Chondrocyte (in vitro differentiated cells): ENCODE results near the gene HLA-DQA1. TPM values are rescaled to one million over a fixed set of nuclear protein-coding genes. Genes with fewer than 3 reads are reported as not detected.

ENCODE experiments used
- DNase-seq: peaks from one replicate; pipeline ENCODE4 v3.0.0; 2021; ENCODE audit warnings: mixed read lengths, low spot score
- H3K27ac Mint-ChIP-seq: one replicate; pipeline ENCODE4 v1.8.0; 2021; ENCODE audit warnings: mild to moderate bottlenecking, moderate library complexity, mixed read lengths; ENCODE audit not compliant: unreplicated experiment
- H3K27me3 Mint-ChIP-seq: 2 replicates; pipeline ENCODE4 v1.8.0; 2021; ENCODE audit warnings: low read depth, mixed read lengths
- H3K36me3 Mint-ChIP-seq: 2 replicates; pipeline ENCODE4 v1.8.0; 2021; ENCODE audit warnings: low read depth, mixed read lengths
- H3K4me1 Mint-ChIP-seq: 2 replicates; pipeline ENCODE4 v1.8.0; 2021; ENCODE audit warnings: low read depth, mild to moderate bottlenecking, mixed read lengths
- H3K4me3 Mint-ChIP-seq: one replicate; pipeline ENCODE4 v1.8.0; 2021; ENCODE audit warnings: mild to moderate bottlenecking, moderate library complexity, mixed read lengths; ENCODE audit not compliant: unreplicated experiment
- H3K9me3 Mint-ChIP-seq: 2 replicates; pipeline ENCODE4 v1.8.0; 2021; ENCODE audit warnings: low read depth, mixed read lengths
- total RNA-seq: library from RNA; stranded (reverse); gene quantifications from 3 replicates; pipeline ENCODE4 v1.2.1, GENCODE V29; 2021
- TF ChIP-seq, protein P1 (sequence below): fragments of 200-600 bp; sonication (generic); IDR thresholded peaks from 2 replicates; pipeline ENCODE4 v1.5.0; 2021; ENCODE audit warnings: antibody characterized with exemption, mild to moderate bottlenecking, moderate library complexity

Gene HLA-DQA1
- total RNA-seq, 1 donor from 2014 or later = not detected

DNA sequence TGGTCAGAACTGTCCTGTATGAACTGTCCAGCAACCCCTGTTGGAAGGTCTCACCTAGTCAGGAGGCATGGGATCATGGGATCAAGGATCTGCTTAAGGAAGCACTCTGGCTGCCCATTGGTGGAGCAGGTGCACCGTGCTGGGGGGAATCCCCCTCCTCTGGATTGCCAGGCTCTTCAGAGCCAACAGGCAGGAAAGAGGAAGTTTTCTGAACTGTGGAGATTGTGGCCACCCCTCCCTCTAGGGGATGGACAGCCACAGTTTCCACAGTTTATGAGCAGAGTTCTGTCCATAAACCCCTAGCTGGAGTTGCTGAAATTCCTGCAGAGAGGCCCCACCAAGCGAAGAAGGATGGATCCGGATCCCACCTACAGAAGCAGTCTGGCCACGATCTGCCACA, 42.3 kb downstream of the HLA-DQA1 start:
- H3K36me3 Mint-ChIP-seq = no peaks in the 10 kb centered on the region

DNA sequence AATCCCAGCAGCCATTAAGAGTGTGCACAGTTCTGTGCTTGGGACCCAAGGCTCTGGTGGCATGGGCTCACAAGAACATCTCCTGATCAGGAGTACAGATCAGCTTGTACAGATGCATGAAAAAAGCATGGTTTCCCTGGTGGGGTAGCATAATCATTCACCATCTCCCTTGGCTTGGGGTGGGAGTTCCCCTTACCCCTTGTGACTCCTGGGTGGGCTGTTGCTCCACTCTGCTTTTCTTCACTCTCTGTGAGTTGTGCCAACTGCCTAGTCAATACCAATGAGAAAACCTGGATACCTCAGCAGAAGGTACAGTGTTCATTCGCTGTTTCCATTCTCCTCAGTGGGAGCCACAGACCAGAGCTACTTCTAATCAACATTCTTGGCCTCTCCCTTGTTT, 42.8 kb downstream of the HLA-DQA1 start:
- Mint-ChIP-seq H3K36me3 (no peaks in the 10 kb centered on the region), H3K9me3 (peaks cover 26% of the 10 kb centered on the region), H3K4me1 (no peaks in the 10 kb centered on the region), H3K27me3 (peaks cover 12% of the 10 kb centered on the region), H3K27ac (no peak overlapping the region), H3K4me3 (no peak overlapping the region)
- TF ChIP-seq, protein P1, sequence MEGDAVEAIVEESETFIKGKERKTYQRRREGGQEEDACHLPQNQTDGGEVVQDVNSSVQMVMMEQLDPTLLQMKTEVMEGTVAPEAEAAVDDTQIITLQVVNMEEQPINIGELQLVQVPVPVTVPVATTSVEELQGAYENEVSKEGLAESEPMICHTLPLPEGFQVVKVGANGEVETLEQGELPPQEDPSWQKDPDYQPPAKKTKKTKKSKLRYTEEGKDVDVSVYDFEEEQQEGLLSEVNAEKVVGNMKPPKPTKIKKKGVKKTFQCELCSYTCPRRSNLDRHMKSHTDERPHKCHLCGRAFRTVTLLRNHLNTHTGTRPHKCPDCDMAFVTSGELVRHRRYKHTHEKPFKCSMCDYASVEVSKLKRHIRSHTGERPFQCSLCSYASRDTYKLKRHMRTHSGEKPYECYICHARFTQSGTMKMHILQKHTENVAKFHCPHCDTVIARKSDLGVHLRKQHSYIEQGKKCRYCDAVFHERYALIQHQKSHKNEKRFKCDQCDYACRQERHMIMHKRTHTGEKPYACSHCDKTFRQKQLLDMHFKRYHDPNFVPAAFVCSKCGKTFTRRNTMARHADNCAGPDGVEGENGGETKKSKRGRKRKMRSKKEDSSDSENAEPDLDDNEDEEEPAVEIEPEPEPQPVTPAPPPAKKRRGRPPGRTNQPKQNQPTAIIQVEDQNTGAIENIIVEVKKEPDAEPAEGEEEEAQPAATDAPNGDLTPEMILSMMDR = no peak
- DNase-seq = no peak

More for the DNA sequence above, 42.3 kb downstream of the HLA-DQA1 start:
- DNase-seq = no peak
- Mint-ChIP-seq H3K9me3 (peaks cover 26% of the 10 kb centered on the region), H3K27me3 (peaks cover 12% of the 10 kb centered on the region), H3K4me3 (no peak overlapping the region), H3K27ac (no peak overlapping the region), H3K4me1 (no peaks in the 10 kb centered on the region)
- TF ChIP-seq, protein P1 = no peak

DNA sequence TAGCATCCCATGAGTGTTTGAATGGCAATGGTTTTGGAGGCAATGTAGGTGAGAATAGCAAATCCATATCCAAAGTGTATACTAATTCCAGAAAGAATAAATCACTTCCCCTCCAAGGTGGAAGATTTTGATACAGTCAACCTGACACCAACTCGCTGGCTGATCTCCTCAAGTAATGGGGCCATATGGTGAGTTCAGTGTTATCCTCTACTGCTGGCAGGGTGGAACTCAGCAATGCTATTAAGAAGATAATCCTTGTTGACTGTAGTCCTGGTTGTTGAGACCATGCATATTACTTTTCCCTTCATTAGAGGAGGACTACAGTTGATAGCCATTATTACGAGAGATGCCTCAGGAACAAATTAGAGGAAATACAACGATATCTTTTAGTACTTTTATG, 47.0 kb downstream of the HLA-DQA1 start:
- no peaks in the 10 kb centered on the region for H3K36me3 Mint-ChIP-seq
- no peak overlapping the region for H3K27ac Mint-ChIP-seq
- H3K4me1 Mint-ChIP-seq = no peaks in the 10 kb centered on the region
- TF ChIP-seq, protein P1 = no peak
- no peak for DNase-seq
- peaks cover 15% of the 10 kb centered on the region for H3K27me3 Mint-ChIP-seq
- H3K9me3 Mint-ChIP-seq = peaks cover 5% of the 10 kb centered on the region
- H3K4me3 Mint-ChIP-seq = no peak overlapping the region

DNA sequence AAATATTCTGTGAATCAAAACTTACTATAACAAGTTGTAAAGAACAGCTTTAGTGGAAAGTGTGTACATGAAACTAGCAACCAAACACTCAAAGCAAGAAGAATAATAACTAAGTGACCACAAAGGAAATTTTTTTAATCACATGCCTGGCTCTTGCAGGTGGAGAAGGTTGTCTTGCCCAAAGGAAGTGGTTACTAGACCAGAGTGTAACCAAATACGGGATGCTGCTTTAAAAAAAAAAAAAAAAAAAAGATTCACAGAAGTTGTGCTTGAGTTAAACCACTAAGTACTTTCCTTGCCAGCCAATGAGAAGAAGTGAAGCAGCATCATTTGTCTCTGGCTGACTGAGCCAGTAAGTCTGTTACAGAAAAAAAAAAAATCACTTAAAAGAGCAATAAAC, 48.4 kb downstream of the HLA-DQA1 start:
- TF ChIP-seq, protein P1 = no peak
- no peaks in the 10 kb centered on the region for H3K9me3 Mint-ChIP-seq
- peaks cover 11% of the 10 kb centered on the region for H3K27me3 Mint-ChIP-seq
- H3K27ac Mint-ChIP-seq = no peak overlapping the region
- no peaks in the 10 kb centered on the region for H3K36me3 Mint-ChIP-seq
- no peaks in the 10 kb centered on the region for H3K4me1 Mint-ChIP-seq
- no peak overlapping the region for H3K4me3 Mint-ChIP-seq
- no peak for DNase-seq

DNA sequence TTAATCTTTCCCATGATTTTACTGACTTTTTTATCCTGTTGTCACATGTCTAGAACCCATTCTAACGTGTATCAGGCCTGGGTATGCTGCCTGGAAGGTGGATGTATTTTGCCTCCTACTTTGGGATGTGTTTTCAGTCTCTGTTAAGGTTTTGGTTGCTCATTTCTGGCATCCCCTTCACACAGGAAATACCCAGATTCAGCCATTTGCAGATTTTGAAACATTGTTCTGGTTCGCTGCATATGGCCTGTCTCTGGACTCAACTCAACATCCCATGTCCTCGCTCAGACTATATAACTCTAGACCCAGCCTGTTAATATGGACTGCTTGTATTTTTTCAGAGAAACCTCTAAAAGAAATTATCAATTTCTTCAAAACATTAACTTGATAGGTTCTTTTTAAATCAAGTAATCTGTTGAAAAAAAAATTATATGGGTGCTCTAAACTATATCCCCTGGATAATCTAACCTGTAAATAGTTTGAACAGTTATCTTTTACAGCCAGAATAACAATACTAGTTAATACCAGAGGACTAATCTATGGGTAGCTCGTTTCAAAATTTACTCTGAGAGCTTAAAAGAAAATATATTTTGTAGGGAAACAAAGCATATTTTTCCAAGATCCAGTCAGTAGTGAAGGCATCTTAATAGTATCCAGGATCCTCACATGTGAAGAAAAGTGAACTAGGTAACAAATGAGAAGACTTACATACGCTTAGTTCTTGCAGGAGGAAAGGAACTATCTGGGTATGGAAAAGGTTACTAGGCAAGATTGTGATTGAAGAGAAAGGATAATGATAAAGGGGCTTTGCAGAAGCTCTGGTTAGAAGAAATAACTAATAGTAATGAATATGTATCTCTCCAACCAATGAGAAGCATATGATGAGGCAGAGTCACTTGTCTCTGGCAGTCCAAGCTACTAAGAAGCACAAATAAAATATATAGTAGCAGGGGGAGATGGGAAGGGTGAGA, 52.6 kb downstream of the HLA-DQA1 start:
- H3K36me3 Mint-ChIP-seq = no peaks in the 10 kb centered on the region
- peaks cover 21% of the 10 kb centered on the region for H3K27me3 Mint-ChIP-seq
- DNase-seq = no peak
- TF ChIP-seq, protein P1 = no peak
- no peak overlapping the region for H3K4me3 Mint-ChIP-seq
- peaks cover 10% of the 10 kb centered on the region for H3K9me3 Mint-ChIP-seq
- no peak overlapping the region for H3K27ac Mint-ChIP-seq
- H3K4me1 Mint-ChIP-seq = no peaks in the 10 kb centered on the region
